Measurements from ENCODE around the gene MACF1.
A peak's percentile ranks its signal among the peaks of the same experiment; 100 is the strongest.

The MACF1 gene

GRCh38 chr1:39190096-39190495 lies 14.4 kb upstream of the MACF1 start:
- H3K4me3 ChIP-seq (ENCODE audit: control insufficient read depth in 1 of 7, extremely low read depth in 1 of 7, insufficient read depth in 4 of 7, low read depth in 2 of 7, low read length in 6 of 7) = no peak overlapping the region
- no peaks in the 10 kb centered on the region for H3K36me3 ChIP-seq (ENCODE audit: control insufficient read depth in 4 of 4, insufficient read depth in 4 of 4, low read length in 3 of 4)
- CTCF ChIA-PET = interaction anchor here (0.6 to 9.3 kb wide), 10 partner anchors 9 to 99 kb away, joined by 3 to 251 read pairs (median 40); partner anchors contain the start of gene MACF1
- peaks cover 17 to 62% (median 47%) of the 10 kb centered on the region in 4 experiments for H3K4me1 ChIP-seq (ENCODE audit: control extremely low read depth in 1 of 4, control insufficient read depth in 4 of 4, insufficient read depth in 4 of 4, low read length in 3 of 4)
- no CpG with 5 or more reads among the region's 3 CpGs for WGBS (ENCODE audit: insufficient coverage)
- no peak overlapping the region for H3K27ac ChIP-seq (ENCODE audit: insufficient read depth in 1 of 2, low read depth in 1 of 2, low read length in 2 of 2, poor library complexity in 1 of 2, severe bottlenecking in 2 of 2)
- no peaks in the 10 kb centered on the region for H3K9me3 ChIP-seq (ENCODE audit: control extremely low read depth in 1 of 5, control insufficient read depth in 4 of 5, insufficient read depth in 2 of 5, low read depth in 1 of 5, low read length in 4 of 5)
- POLR2A ChIA-PET = no interaction called here
- no peak for DNase-seq
- no peaks in the 10 kb centered on the region for H3K27me3 ChIP-seq (replicated peaks in 2 of 5; ENCODE audit: control insufficient read depth in 4 of 5, insufficient read depth in 5 of 5, low read length in 4 of 5)

- CTCF ChIA-PET = interaction anchor here (0.8 to 9.3 kb wide), 12 partner anchors 9 to 95 kb away, joined by 3 to 251 read pairs (median 10); partner anchors contain the start of gene MACF1
- POLR2A ChIA-PET = interaction anchor here (1.8 kb wide), 1 partner anchor 71 kb away, joined by 4 read pairs; no protein-coding TSS in a partner anchor
- WGBS (ENCODE audit: insufficient coverage) = 100% methylated on average over 3 of the region's 8 CpGs
- H3K9me3 ChIP-seq (ENCODE audit: control extremely low read depth in 1 of 5, control insufficient read depth in 4 of 5, insufficient read depth in 2 of 5, low read depth in 1 of 5, low read length in 4 of 5) = no peaks in the 10 kb centered on the region
- H3K4me3 ChIP-seq (ENCODE audit: control insufficient read depth in 1 of 7, extremely low read depth in 1 of 7, insufficient read depth in 4 of 7, low read depth in 2 of 7, low read length in 6 of 7) = peak overlapping the region in 2 of 7 experiments; percentile 14 to 33
- DNase-seq = no peak
- H3K4me1 ChIP-seq (ENCODE audit: control extremely low read depth in 1 of 4, control insufficient read depth in 4 of 4, insufficient read depth in 4 of 4, low read length in 3 of 4) = peaks cover 40 to 83% (median 69%) of the 10 kb centered on the region in 4 experiments
- H3K36me3 ChIP-seq (ENCODE audit: control insufficient read depth in 4 of 4, insufficient read depth in 4 of 4, low read length in 3 of 4) = no peaks in the 10 kb centered on the region
- H3K27ac ChIP-seq (ENCODE audit: insufficient read depth in 1 of 2, low read depth in 1 of 2, low read length in 2 of 2, poor library complexity in 1 of 2, severe bottlenecking in 2 of 2) = peak overlapping the region; percentile 89 to 92
- H3K27me3 ChIP-seq (replicated peaks in 2 of 5; ENCODE audit: control insufficient read depth in 4 of 5, insufficient read depth in 5 of 5, low read length in 4 of 5) = no peaks in the 10 kb centered on the region
These were observed 10.0 kb upstream of the MACF1 start for GRCh38 chr1:39194398-39195051.

GRCh38 chr1:39195166-39196111 lies 9.1 kb upstream of the MACF1 start:
- Histone ChIP-seq H3K9me3 (ENCODE audit: control extremely low read depth in 1 of 5, control insufficient read depth in 4 of 5, insufficient read depth in 2 of 5, low read depth in 1 of 5, low read length in 4 of 5) (no peaks in the 10 kb centered on the region), H3K4me3 (ENCODE audit: control insufficient read depth in 1 of 7, extremely low read depth in 1 of 7, insufficient read depth in 4 of 7, low read depth in 2 of 7, low read length in 6 of 7) (peak overlapping the region in 2 of 7 experiments; percentile 33 to 51), H3K4me1 (ENCODE audit: control extremely low read depth in 1 of 4, control insufficient read depth in 4 of 4, insufficient read depth in 4 of 4, low read length in 3 of 4) (peaks cover 40 to 84% (median 65%) of the 10 kb centered on the region in 4 experiments), H3K36me3 (ENCODE audit: control insufficient read depth in 4 of 4, insufficient read depth in 4 of 4, low read length in 3 of 4) (no peaks in the 10 kb centered on the region), H3K27me3 (replicated peaks in 2 of 5; ENCODE audit: control insufficient read depth in 4 of 5, insufficient read depth in 5 of 5, low read length in 4 of 5) (no peaks in the 10 kb centered on the region), H3K27ac (ENCODE audit: insufficient read depth in 1 of 2, low read depth in 1 of 2, low read length in 2 of 2, poor library complexity in 1 of 2, severe bottlenecking in 2 of 2) (peak overlapping the region; percentile 89 to 92)
- ChIA-PET CTCF (interaction anchor here (0.9 to 9.3 kb wide), 8 partner anchors 9 to 62 kb away, joined by 3 to 251 read pairs (median 5); partner anchors contain the start of gene MACF1), POLR2A (interaction anchor here (1.8 kb wide), 1 partner anchor 71 kb away, joined by 4 read pairs; no protein-coding TSS in a partner anchor)
- peak in 2 of 3 donors; percentile 74 to 86 for DNase-seq
- WGBS (ENCODE audit: insufficient coverage) = 0% methylated on average over 1 of the region's 5 CpGs

GRCh38 chr1:39196244-39197215 lies 8.0 kb upstream of the MACF1 start:
- no peaks in the 10 kb centered on the region for H3K36me3 ChIP-seq (ENCODE audit: control insufficient read depth in 4 of 4, insufficient read depth in 4 of 4, low read length in 3 of 4)
- peak; percentile 89 to 97 (median 95) for DNase-seq

GRCh38 chr1:39199593-39199992 lies 4.9 kb upstream of the MACF1 start:
- no peaks in the 10 kb centered on the region for H3K36me3 ChIP-seq (ENCODE audit: control insufficient read depth in 4 of 4, insufficient read depth in 4 of 4, low read length in 3 of 4)
- no peaks in the 10 kb centered on the region for H3K9me3 ChIP-seq (ENCODE audit: control extremely low read depth in 1 of 5, control insufficient read depth in 4 of 5, insufficient read depth in 2 of 5, low read depth in 1 of 5, low read length in 4 of 5)
- H3K4me3 ChIP-seq (ENCODE audit: control insufficient read depth in 1 of 7, extremely low read depth in 1 of 7, insufficient read depth in 4 of 7, low read depth in 2 of 7, low read length in 6 of 7) = no peak overlapping the region
- WGBS (ENCODE audit: insufficient coverage) = no CpG with 5 or more reads among the region's 1 CpG
- no peak for DNase-seq
- H3K27ac ChIP-seq (ENCODE audit: insufficient read depth in 1 of 2, low read depth in 1 of 2, low read length in 2 of 2, poor library complexity in 1 of 2, severe bottlenecking in 2 of 2) = peak overlapping the region in 1 of 2 experiments; percentile 68
- POLR2A ChIA-PET = interaction anchor here (0.8 kb wide), 1 partner anchor 59 kb away, joined by 3 read pairs; no protein-coding TSS in a partner anchor
- no peaks in the 10 kb centered on the region for H3K27me3 ChIP-seq (replicated peaks in 2 of 5; ENCODE audit: control insufficient read depth in 4 of 5, insufficient read depth in 5 of 5, low read length in 4 of 5)
- peaks cover 33 to 78% (median 56%) of the 10 kb centered on the region in 4 experiments for H3K4me1 ChIP-seq (ENCODE audit: control extremely low read depth in 1 of 4, control insufficient read depth in 4 of 4, insufficient read depth in 4 of 4, low read length in 3 of 4)
- CTCF ChIA-PET = interaction anchor here (0.6 to 11.2 kb wide), 5 partner anchors 7 to 58 kb away, joined by 3 to 123 read pairs (median 9); no protein-coding TSS in a partner anchor

More at GRCh38 chr1:39196244-39197215, 8.0 kb upstream of the MACF1 start:
- no peaks in the 10 kb centered on the region for H3K9me3 ChIP-seq (ENCODE audit: control extremely low read depth in 1 of 5, control insufficient read depth in 4 of 5, insufficient read depth in 2 of 5, low read depth in 1 of 5, low read length in 4 of 5)
- H3K27ac ChIP-seq (ENCODE audit: insufficient read depth in 1 of 2, low read depth in 1 of 2, low read length in 2 of 2, poor library complexity in 1 of 2, severe bottlenecking in 2 of 2) = peak overlapping the region; percentile 89 to 92
- peak overlapping the region in 6 of 7 experiments; percentile 25 to 58 (median 43) for H3K4me3 ChIP-seq (ENCODE audit: control insufficient read depth in 1 of 7, extremely low read depth in 1 of 7, insufficient read depth in 4 of 7, low read depth in 2 of 7, low read length in 6 of 7)
- ChIA-PET CTCF (interaction anchor here (1.3 to 3.9 kb wide), 4 partner anchors 9 to 61 kb away, joined by 3 to 22 read pairs (median 6); no protein-coding TSS in a partner anchor), POLR2A (interaction anchor here (0.8 to 1.2 kb wide), 2 partner anchors 9 to 13 kb away, joined by 3 to 6 read pairs; no protein-coding TSS in a partner anchor)
- H3K4me1 ChIP-seq (ENCODE audit: control extremely low read depth in 1 of 4, control insufficient read depth in 4 of 4, insufficient read depth in 4 of 4, low read length in 3 of 4) = peaks cover 40 to 87% (median 67%) of the 10 kb centered on the region in 4 experiments
- H3K27me3 ChIP-seq (replicated peaks in 2 of 5; ENCODE audit: control insufficient read depth in 4 of 5, insufficient read depth in 5 of 5, low read length in 4 of 5) = no peaks in the 10 kb centered on the region
- WGBS (ENCODE audit: insufficient coverage) = no CpG with 5 or more reads among the region's 6 CpGs
